ENCODE measurements around the gene COMT.

GRCh38 chr22:19903513-19903912 is 38.1 kb upstream of the COMT start:
- TF ChIP-seq SRF (IDR thresholded peaks at IDR 0.05; ENCODE audit: low read depth): no peak
- no peak for TF ChIP-seq YY1 (IDR thresholded peaks at IDR 0.05; ENCODE audit: extremely low read depth, insufficient replicate concordance, low read depth, low read length)
- no peak for TF ChIP-seq CTCF (IDR thresholded peaks at IDR 0.05 in 2 of 3, conservative IDR thresholded peaks at IDR 0.05 in 1 of 3; ENCODE audit: borderline replicate concordance in 1 of 3, insufficient read depth in 1 of 3, low read depth in 2 of 3, low read length in 2 of 3)
- no peak for TF ChIP-seq MAX (IDR thresholded peaks at IDR 0.05)
- TF ChIP-seq EZH2phosphoT487 (IDR thresholded peaks at IDR 0.05; ENCODE audit: borderline replicate concordance): no peak
- TF ChIP-seq POLR2AphosphoS5 (IDR thresholded peaks at IDR 0.05; ENCODE audit: low read depth, low read length): no peak
- TF ChIP-seq CEBPB (IDR thresholded peaks at IDR 0.05; ENCODE audit: low read depth): no peak
- no peak for TF ChIP-seq JUND (IDR thresholded peaks at IDR 0.05)
- no peak for TF ChIP-seq SIN3A (IDR thresholded peaks at IDR 0.05; ENCODE audit: low read depth)
- TF ChIP-seq EGR1 (IDR thresholded peaks at IDR 0.05; ENCODE audit: low read depth): no peak
- TF ChIP-seq REST (IDR thresholded peaks at IDR 0.05; ENCODE audit: low read depth): no peak
- TF ChIP-seq SP1 (IDR thresholded peaks at IDR 0.05; ENCODE audit: low read depth): no peak
- no peak for TF ChIP-seq POLR2A (IDR thresholded peaks at IDR 0.05; ENCODE audit: borderline replicate concordance, extremely low read depth, insufficient read depth, insufficient read length)
